Left forelimb (tissue), 1 donor: ENCODE results near the gene WARS2.

Source experiments
- DNase-seq: peaks from one replicate; pipeline ENCODE4 v3.0.0-alpha.2; 2018; ENCODE audit warnings: low spot score

WARS2 gene

GRCh38 chr1:119015547-119015946 lies 124.9 kb downstream of the WARS2 start:
- no peak for DNase-seq

- DNase-seq, result no peak
Measured at GRCh38 chr1:119012383-119012782, 128.1 kb downstream of the WARS2 start.

GRCh38 chr1:119011706-119012105 lies 128.7 kb downstream of the WARS2 start:
- DNase-seq, result no peak

- DNase-seq, result no peak
Measured at GRCh38 chr1:119011116-119011515, 129.3 kb downstream of the WARS2 start.

- no peak for DNase-seq
Measured at GRCh38 chr1:119010201-119010600, 130.3 kb downstream of the WARS2 start.

GRCh38 chr1:119009312-119009655 lies 131.2 kb downstream of the WARS2 start:
- DNase-seq, result no peak

GRCh38 chr1:119008483-119009311 lies 131.8 kb downstream of the WARS2 start:
- peak; percentile 79 for DNase-seq

- peak; percentile 67 for DNase-seq
Measured at GRCh38 chr1:119007670-119008482, 132.6 kb downstream of the WARS2 start.

- peak; percentile 63 for DNase-seq
Measured at GRCh38 chr1:119007339-119007669, 133.1 kb downstream of the WARS2 start.

GRCh38 chr1:119006406-119007279 lies 133.8 kb downstream of the WARS2 start:
- DNase-seq, result peak; percentile 67

GRCh38 chr1:119005724-119006405 lies 134.6 kb downstream of the WARS2 start:
- DNase-seq, result no peak

GRCh38 chr1:119004781-119005180 lies 135.7 kb downstream of the WARS2 start:
- no peak for DNase-seq

- DNase-seq, result no peak
Measured at GRCh38 chr1:119004129-119004527, 136.3 kb downstream of the WARS2 start.

- DNase-seq, result no peak
Measured at GRCh38 chr1:119003413-119004128, 136.9 kb downstream of the WARS2 start.

GRCh38 chr1:119002028-119002686 lies 138.3 kb downstream of the WARS2 start:
- peak; percentile 53 for DNase-seq

GRCh38 chr1:119001181-119002027 lies 139.0 kb downstream of the WARS2 start:
- peak; percentile 72 for DNase-seq

GRCh38 chr1:119000371-119001180 lies 139.9 kb downstream of the WARS2 start:
- peak; percentile 78 for DNase-seq

GRCh38 chr1:118999348-119000071 lies 140.9 kb downstream of the WARS2 start:
- no peak for DNase-seq
